GM12873 (cell line): Measurements from ENCODE around the gene CPNE4.

ENCODE experiments used
- TF ChIP-seq, protein P1 (sequence below): IDR thresholded peaks from 2 replicates; pipeline ENCODE4 v1.5.1; 2012; ENCODE audit warnings: low read depth, mild to moderate bottlenecking, moderate library complexity, low read length, control low read depth; ENCODE audit not compliant: insufficient read depth; ENCODE audit errors: missing control alignments

Gene CPNE4

DNA sequence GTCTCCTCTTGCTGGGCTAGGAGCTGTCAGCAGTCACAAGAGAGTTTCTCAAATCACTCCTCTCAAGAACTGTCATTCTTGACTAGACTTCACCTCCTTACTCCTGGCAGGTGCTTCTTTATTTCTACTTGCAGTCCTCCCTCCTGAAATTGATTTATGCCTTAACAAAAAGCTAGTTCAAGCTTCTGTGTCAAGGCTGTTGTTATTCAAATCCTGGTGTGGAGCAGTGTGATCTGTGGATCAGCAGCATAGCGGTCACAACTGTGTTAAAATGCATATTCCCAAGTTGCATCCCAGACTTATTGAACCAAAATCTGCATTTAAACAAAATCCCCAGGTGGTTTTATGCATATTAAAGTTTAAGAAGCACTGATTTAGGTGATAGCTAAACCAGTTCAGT, 411.4 kb downstream of the CPNE4 start:
- TF ChIP-seq, protein P1, sequence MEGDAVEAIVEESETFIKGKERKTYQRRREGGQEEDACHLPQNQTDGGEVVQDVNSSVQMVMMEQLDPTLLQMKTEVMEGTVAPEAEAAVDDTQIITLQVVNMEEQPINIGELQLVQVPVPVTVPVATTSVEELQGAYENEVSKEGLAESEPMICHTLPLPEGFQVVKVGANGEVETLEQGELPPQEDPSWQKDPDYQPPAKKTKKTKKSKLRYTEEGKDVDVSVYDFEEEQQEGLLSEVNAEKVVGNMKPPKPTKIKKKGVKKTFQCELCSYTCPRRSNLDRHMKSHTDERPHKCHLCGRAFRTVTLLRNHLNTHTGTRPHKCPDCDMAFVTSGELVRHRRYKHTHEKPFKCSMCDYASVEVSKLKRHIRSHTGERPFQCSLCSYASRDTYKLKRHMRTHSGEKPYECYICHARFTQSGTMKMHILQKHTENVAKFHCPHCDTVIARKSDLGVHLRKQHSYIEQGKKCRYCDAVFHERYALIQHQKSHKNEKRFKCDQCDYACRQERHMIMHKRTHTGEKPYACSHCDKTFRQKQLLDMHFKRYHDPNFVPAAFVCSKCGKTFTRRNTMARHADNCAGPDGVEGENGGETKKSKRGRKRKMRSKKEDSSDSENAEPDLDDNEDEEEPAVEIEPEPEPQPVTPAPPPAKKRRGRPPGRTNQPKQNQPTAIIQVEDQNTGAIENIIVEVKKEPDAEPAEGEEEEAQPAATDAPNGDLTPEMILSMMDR, result no peak

DNA sequence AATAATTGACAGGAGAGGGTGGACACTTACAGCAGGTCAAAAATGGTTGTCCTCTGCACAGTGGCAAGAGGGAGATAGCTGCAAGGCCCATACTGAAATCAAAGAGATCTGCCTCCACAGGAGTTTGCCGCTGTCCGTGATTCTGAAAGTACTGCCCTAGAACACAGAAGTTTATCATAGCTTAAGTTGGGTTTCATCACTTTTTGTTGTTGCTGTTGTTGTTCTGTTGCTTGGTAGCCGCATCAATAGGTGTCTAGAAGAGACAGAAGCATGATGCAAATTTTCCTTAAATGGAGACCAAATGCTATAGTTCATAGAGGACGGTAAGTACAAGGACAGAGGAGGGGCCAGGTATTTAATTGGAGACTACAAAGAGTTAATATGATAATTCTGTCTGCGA, 412.1 kb downstream of the CPNE4 start:
- TF ChIP-seq, protein P1, result no peak

DNA sequence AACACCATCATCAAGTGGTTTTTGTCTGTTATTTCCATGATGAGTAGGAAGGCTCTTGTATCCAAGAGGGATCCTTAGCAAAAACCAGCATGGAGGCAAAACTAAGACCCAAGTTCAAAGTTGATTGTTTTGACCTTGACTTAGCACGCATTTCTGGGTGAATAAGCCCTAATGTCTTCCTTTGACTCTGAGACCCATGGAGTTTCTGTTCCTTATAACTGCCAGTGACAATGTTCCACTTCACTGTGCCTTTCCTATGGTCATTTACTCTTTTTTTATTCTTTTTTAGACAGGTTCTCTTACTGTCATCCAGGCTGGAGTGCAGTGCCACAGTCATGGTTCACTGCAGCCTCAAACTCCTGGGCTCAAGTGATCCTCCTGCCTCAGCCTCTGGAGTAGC, 413.8 kb downstream of the CPNE4 start:
- TF ChIP-seq, protein P1, result no peak

DNA sequence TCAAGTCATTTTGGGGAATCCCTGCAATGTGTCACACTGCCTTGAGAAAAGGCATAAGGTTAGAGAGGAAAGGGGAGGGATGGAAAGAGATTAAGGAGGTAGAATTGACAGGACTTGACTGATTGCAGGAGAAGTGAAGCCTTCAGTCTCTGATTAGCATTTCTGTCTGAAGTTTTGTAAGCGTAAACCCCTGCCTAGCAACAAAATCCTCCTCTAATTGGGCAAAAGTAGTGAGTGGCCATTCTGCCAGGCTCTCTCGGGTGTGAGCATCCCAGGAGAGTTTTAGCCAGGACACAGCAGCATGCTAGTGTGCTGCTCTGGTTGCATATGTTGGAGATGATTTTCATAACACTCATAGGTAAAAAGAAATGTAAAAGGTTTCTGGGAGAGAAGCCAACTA, 415.0 kb downstream of the CPNE4 start:
- TF ChIP-seq, protein P1, result no peak

DNA sequence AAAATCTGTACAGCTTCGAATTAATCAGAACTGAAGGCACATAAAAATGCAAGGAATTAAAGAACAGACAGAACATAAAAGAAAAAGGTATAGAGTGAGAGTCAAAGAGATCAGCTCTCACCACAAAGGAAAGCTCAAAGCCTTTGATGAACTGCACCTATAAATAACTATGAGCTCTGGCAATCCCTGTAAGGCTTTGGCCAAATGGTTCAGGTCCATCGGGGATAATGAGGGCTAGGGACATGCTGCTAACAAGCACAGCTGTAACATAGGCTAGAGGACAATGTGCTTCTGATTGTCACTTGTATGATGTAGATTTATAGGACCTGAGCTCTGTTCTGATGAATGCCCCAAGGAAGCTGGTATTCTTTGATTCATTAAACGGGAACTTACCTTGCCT, 418.1 kb downstream of the CPNE4 start:
- TF ChIP-seq, protein P1, result no peak

DNA sequence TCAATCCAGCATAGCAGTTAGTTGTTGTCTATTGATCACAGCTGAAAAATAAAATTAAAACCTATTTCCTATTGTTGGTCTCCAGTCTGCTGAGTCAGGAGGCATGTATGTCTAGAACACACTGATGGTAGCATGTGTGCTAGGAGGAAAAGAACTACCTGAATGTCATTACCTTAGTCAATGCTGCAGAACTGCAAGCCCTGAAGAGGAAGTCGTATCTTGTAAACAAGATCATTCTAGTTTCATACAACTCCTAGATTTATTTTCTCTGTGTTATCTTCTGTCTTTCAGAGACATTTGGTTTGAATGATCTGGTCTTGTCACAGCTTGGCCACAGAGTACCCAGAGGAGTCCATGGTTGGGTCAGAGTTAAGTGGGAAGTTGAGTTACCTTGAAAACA, 422.1 kb downstream of the CPNE4 start:
- TF ChIP-seq, protein P1, result no peak

DNA sequence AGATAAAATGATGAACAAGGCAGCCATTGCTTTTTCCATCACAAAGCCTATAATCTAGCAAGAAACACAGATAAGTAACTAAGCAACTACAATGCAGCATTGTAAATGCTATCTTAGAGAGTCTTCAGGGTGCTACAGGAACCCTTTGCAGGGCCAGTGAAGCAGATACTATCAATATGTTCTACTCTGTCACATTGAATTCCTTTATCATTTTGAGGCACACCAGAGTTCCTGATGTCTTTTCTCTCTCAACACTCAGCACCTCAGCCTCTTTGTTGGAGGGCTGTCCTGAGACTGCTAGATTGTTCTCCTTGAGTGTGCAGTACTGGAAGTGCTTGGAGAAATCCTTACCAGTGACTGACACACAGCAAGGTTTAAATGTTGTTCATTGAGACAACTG, 424.6 kb downstream of the CPNE4 start:
- TF ChIP-seq, protein P1, result no peak
